HEK293 (cell line): ENCODE measurements around the gene KCNJ6.

Experiments
- CTCF ChIA-PET: fragments of 350-600 bp; formaldehyde crosslinking; extraction: SDS; loops from one replicate; lab custom pipeline; 2021; ENCODE audit warnings: antibody characterized with exemption; lab: Yijun Ruan, JAX
- POLR2A ChIA-PET: fragments of 300-600 bp; formaldehyde crosslinking; extraction: SDS; loops from one replicate; lab custom pipeline; 2020; ENCODE audit warnings: antibody characterized with exemption, inconsistent platforms; lab: Yijun Ruan, JAX
- H3K27ac ChIP-seq: fragments of 200-500 bp; sonication (Bioruptor generic); 2 replicates; pipeline ENCODE4 v1.5.1; 2014; ENCODE audit warnings: low read depth, low read length, control low read depth, inconsistent platforms; ENCODE audit errors: extremely low read depth
- H3K36me3 ChIP-seq, 2 experiments: fragments of 200-500 bp in 1 of 2; sonication (Bioruptor generic) in 1 of 2; 1 replicate in 1 of 2; 2 replicates in 1 of 2; pipeline ENCODE4 v1.5.1; 2014 to 2017; ENCODE audit warnings: inconsistent platforms in 2 of 2, low read length in 2 of 2; ENCODE audit not compliant: control insufficient read depth in 2 of 2, insufficient read depth in 1 of 2
- H3K4me1 ChIP-seq: fragments of 200-500 bp; sonication (Bioruptor generic); 2 replicates; pipeline ENCODE4 v1.5.1; 2014; ENCODE audit warnings: mild to moderate bottlenecking, low read length, inconsistent platforms; ENCODE audit not compliant: control insufficient read depth, insufficient read depth
- H3K4me3 ChIP-seq: 2 replicates; pipeline ENCODE4 v1.5.1; 2011; ENCODE audit warnings: low read depth, mild to moderate bottlenecking, control low read depth, low read length, moderate library complexity
- H3K9me3 ChIP-seq: fragments of 200-500 bp; sonication (Bioruptor generic); 2 replicates; pipeline ENCODE4 v1.5.1; 2014; ENCODE audit warnings: low read depth, low read length, inconsistent platforms; ENCODE audit not compliant: control insufficient read depth, insufficient read depth
- FEZF1 ChIP-seq: fragments of 450-650 bp; formaldehyde crosslinking; IDR thresholded peaks from 2 replicates; pipeline ENCODE4 v1.5.1; 2016; ENCODE audit warnings: missing biosample characterization, missing genetic modification characterization
- GLIS1 ChIP-seq: fragments of 450-650 bp; formaldehyde crosslinking; IDR thresholded peaks from 2 replicates; pipeline ENCODE4 v1.5.1; 2016; ENCODE audit warnings: missing biosample characterization, missing genetic modification characterization
- KLF16 ChIP-seq: fragments of 450-650 bp; formaldehyde crosslinking; IDR thresholded peaks from 2 replicates; pipeline ENCODE4 v1.5.1; 2017; ENCODE audit warnings: missing biosample characterization, missing genetic modification characterization
- MEIS1 ChIP-seq: sonication (generic); formaldehyde crosslinking; IDR thresholded peaks from 2 replicates; pipeline ENCODE4 v1.8.1; 2022; ENCODE audit warnings: missing genetic modification reagents, mild to moderate bottlenecking, borderline replicate concordance
- REPIN1 ChIP-seq: fragments of 450-650 bp; formaldehyde crosslinking; IDR thresholded peaks from 2 replicates; pipeline ENCODE4 v1.5.1; 2017; ENCODE audit warnings: missing biosample characterization, missing genetic modification characterization, low read depth
- SCRT1 ChIP-seq: fragments of 450-650 bp; formaldehyde crosslinking; IDR thresholded peaks from 2 replicates; pipeline ENCODE4 v1.5.1; 2016; ENCODE audit warnings: missing biosample characterization, missing genetic modification characterization, borderline replicate concordance
- TRIM28 ChIP-seq: IDR thresholded peaks from 2 replicates; pipeline ENCODE4 v1.6.1; 2011; ENCODE audit warnings: low read length, control low read depth, borderline replicate concordance
- YY1 ChIP-seq: fragments of 450-650 bp; formaldehyde crosslinking; IDR thresholded peaks from 2 replicates; pipeline ENCODE4 v1.5.1; 2018; ENCODE audit warnings: missing biosample characterization, missing genetic modification characterization
- ZBTB11 ChIP-seq: fragments of 450-650 bp; formaldehyde crosslinking; conservative IDR thresholded peaks from 2 replicates; pipeline ENCODE4 v1.5.1; 2016; ENCODE audit warnings: low read depth, missing biosample characterization, missing genetic modification characterization
- ZBTB21 ChIP-seq: fragments of 450-650 bp; formaldehyde crosslinking; IDR thresholded peaks from 2 replicates; pipeline ENCODE4 v1.5.1; 2017; ENCODE audit warnings: missing biosample characterization, missing genetic modification characterization
- ZEB2 ChIP-seq: fragments of 450-650 bp; formaldehyde crosslinking; IDR thresholded peaks from 2 replicates; pipeline ENCODE4 v1.5.1; 2016; ENCODE audit warnings: missing biosample characterization, missing genetic modification characterization
- ZFP37 ChIP-seq: fragments of 450-650 bp; formaldehyde crosslinking; IDR thresholded peaks from 2 replicates; pipeline ENCODE4 v1.5.1; 2016; ENCODE audit warnings: missing biosample characterization, missing genetic modification characterization
- ZNF10 ChIP-seq: fragments of 450-650 bp; formaldehyde crosslinking; IDR thresholded peaks from 2 replicates; pipeline ENCODE4 v1.5.1; 2017; ENCODE audit warnings: missing biosample characterization, missing genetic modification characterization
- ZNF132 ChIP-seq: fragments of 450-650 bp; formaldehyde crosslinking; IDR thresholded peaks from 2 replicates; pipeline ENCODE4 v1.5.1; 2017; ENCODE audit warnings: missing biosample characterization, missing genetic modification characterization, borderline replicate concordance
- ZNF138 ChIP-seq: fragments of 450-650 bp; formaldehyde crosslinking; IDR thresholded peaks from 2 replicates; pipeline ENCODE4 v1.5.1; 2016; ENCODE audit warnings: missing biosample characterization, missing genetic modification characterization, borderline replicate concordance
- ZNF155 ChIP-seq: fragments of 450-650 bp; formaldehyde crosslinking; IDR thresholded peaks from 2 replicates; pipeline ENCODE4 v1.5.1; 2016; ENCODE audit warnings: missing biosample characterization, missing genetic modification characterization
- ZNF169 ChIP-seq: fragments of 450-650 bp; formaldehyde crosslinking; IDR thresholded peaks from 2 replicates; pipeline ENCODE4 v1.5.1; 2016; ENCODE audit warnings: missing biosample characterization, missing genetic modification characterization
- ZNF175 ChIP-seq: fragments of 450-650 bp; formaldehyde crosslinking; IDR thresholded peaks from 2 replicates; pipeline ENCODE4 v1.5.1; 2016; ENCODE audit warnings: missing biosample characterization, missing genetic modification characterization
- ZNF202 ChIP-seq: fragments of 450-650 bp; formaldehyde crosslinking; IDR thresholded peaks from 2 replicates; pipeline ENCODE4 v1.5.1; 2016; ENCODE audit warnings: missing biosample characterization, missing genetic modification characterization, borderline replicate concordance
- ZNF292 ChIP-seq: fragments of 450-650 bp; formaldehyde crosslinking; IDR thresholded peaks from 2 replicates; pipeline ENCODE4 v1.5.1; 2016; ENCODE audit warnings: low read depth, missing biosample characterization, missing genetic modification characterization, borderline replicate concordance
- ZNF341 ChIP-seq: fragments of 450-650 bp; formaldehyde crosslinking; IDR thresholded peaks from 2 replicates; pipeline ENCODE4; 2016; ENCODE audit warnings: low read depth, missing biosample characterization, missing genetic modification characterization
- ZNF398 ChIP-seq: fragments of 450-650 bp; formaldehyde crosslinking; IDR thresholded peaks from 2 replicates; pipeline ENCODE4 v1.5.1; 2017; ENCODE audit warnings: missing biosample characterization, missing genetic modification characterization
- ZNF513 ChIP-seq: fragments of 450-650 bp; IDR thresholded peaks from 2 replicates; pipeline ENCODE4 v1.5.1; 2018; ENCODE audit warnings: missing biosample characterization, missing genetic modification characterization
- ZNF624 ChIP-seq: fragments of 450-650 bp; formaldehyde crosslinking; IDR thresholded peaks from 2 replicates; pipeline ENCODE4 v1.5.1; 2017; ENCODE audit warnings: missing biosample characterization, missing genetic modification characterization
- ZNF701 ChIP-seq: fragments of 450-650 bp; formaldehyde crosslinking; IDR thresholded peaks from 2 replicates; pipeline ENCODE4 v1.5.1; 2016; ENCODE audit warnings: missing biosample characterization, missing genetic modification characterization
- ZNF792 ChIP-seq: fragments of 450-650 bp; formaldehyde crosslinking; IDR thresholded peaks from 2 replicates; pipeline ENCODE4 v1.5.1; 2016; ENCODE audit warnings: missing biosample characterization, missing genetic modification characterization
- ZNF837 ChIP-seq: fragments of 450-650 bp; formaldehyde crosslinking; IDR thresholded peaks from 2 replicates; pipeline ENCODE4 v1.5.1; 2016; ENCODE audit warnings: missing biosample characterization, missing genetic modification characterization
- ZSCAN30 ChIP-seq: fragments of 450-650 bp; IDR thresholded peaks from 2 replicates; pipeline ENCODE4 v1.5.1; 2018; ENCODE audit warnings: missing biosample characterization, mild to moderate bottlenecking, missing genetic modification characterization, moderate library complexity
- TF ChIP-seq, protein P1 (sequence below): fragments of 450-650 bp; formaldehyde crosslinking; IDR thresholded peaks from 2 replicates; pipeline ENCODE4 v1.5.1; 2017; ENCODE audit warnings: missing biosample characterization, missing genetic modification characterization

Gene KCNJ6

GRCh38 chr21:37568916-37569315 is 347.3 kb downstream of the KCNJ6 start (continued):
- TF ChIP-seq ZNF513 (tag by site-specific recombination) = no peak
- no peak for TF ChIP-seq ZFP37 (tag by site-specific recombination)
- no peak for TF ChIP-seq ZNF155 (tag by site-specific recombination)
- TF ChIP-seq ZNF202 = no peak
- no peak for TF ChIP-seq FEZF1 (tag by site-specific recombination)
- TF ChIP-seq ZBTB21 (tag by site-specific recombination) = no peak
- TF ChIP-seq ZNF175 = no peak
- TF ChIP-seq ZSCAN30 = no peak
- no peak for TF ChIP-seq KLF16 (tag by site-specific recombination)
- TF ChIP-seq REPIN1 (tag by site-specific recombination) = no peak
- TF ChIP-seq TRIM28 = no peak

GRCh38 chr21:37568415-37568814 is 347.8 kb downstream of the KCNJ6 start:
- H3K36me3 ChIP-seq = no peaks in the 10 kb centered on the region
- no peaks in the 10 kb centered on the region for H3K9me3 ChIP-seq
- CTCF ChIA-PET = interaction anchor here (0.6 to 0.7 kb wide), 3 partner anchors 15 to 1113 kb away, joined by 3 read pairs; no protein-coding TSS in a partner anchor
- POLR2A ChIA-PET = no interaction called here
- H3K4me3 ChIP-seq = no peak overlapping the region
- no peak for TF ChIP-seq ZNF701 (tag by site-specific recombination)
- TF ChIP-seq GLIS1 (tag by site-specific recombination) = no peak
- TF ChIP-seq ZNF398 (tag by site-specific recombination) = no peak
- no peak for TF ChIP-seq ZNF513 (tag by site-specific recombination)
- no peak for TF ChIP-seq ZNF132 (tag by site-specific recombination)
- TF ChIP-seq ZNF292 (tag by site-specific recombination) = no peak
- TF ChIP-seq ZNF138 (tag by site-specific recombination) = no peak
- TF ChIP-seq, protein P1, sequence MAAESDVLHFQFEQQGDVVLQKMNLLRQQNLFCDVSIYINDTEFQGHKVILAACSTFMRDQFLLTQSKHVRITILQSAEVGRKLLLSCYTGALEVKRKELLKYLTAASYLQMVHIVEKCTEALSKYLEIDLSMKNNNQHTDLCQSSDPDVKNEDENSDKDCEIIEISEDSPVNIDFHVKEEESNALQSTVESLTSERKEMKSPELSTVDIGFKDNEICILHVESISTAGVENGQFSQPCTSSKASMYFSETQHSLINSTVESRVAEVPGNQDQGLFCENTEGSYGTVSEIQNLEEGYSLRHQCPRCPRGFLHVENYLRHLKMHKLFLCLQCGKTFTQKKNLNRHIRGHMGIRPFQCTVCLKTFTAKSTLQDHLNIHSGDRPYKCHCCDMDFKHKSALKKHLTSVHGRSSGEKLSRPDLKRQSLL (tag by site-specific recombination) = no peak
- no peak for TF ChIP-seq ZNF624 (tag by site-specific recombination)
- TF ChIP-seq ZNF10 (tag by site-specific recombination) = no peak
- TF ChIP-seq ZBTB11 (tag by site-specific recombination) = no peak
- TF ChIP-seq SCRT1 = no peak
- TF ChIP-seq KLF16 (tag by site-specific recombination) = no peak
- no peak for TF ChIP-seq ZNF169 (tag by site-specific recombination)
- no peak for TF ChIP-seq YY1 (tag by site-specific recombination)
- TF ChIP-seq MEIS1 (CRISPR knock-in tag) = no peak
- TF ChIP-seq ZEB2 = no peak
- TF ChIP-seq ZNF792 (tag by site-specific recombination) = no peak
- no peak for TF ChIP-seq ZNF837 (tag by site-specific recombination)
- TF ChIP-seq ZNF341 (tag by site-specific recombination) = no peak
- no peaks in the 10 kb centered on the region; the same call in 1 of the 2 replicates for H3K4me1 ChIP-seq
- H3K27ac ChIP-seq = no peak overlapping the region
